ENCODE results near the gene PROSER3. TPM values are rescaled to one million over a fixed set of nuclear protein-coding genes. Genes with fewer than 3 reads are reported as not detected.

PROSER3 gene
- total RNA-seq, 2 experiments from 2014 or later: 17.2 to 66.1 TPM

- DNase-seq (ENCODE audit: low spot score): no peak
- Histone ChIP-seq H2AFZ (ENCODE audit: low read length) (no peak overlapping the region), H3K9me2 (ENCODE audit: insufficient read depth, low read length) (no peaks in the 10 kb centered on the region), H3K9me3 (ENCODE audit: low read length) (no peaks in the 10 kb centered on the region), H3K36me3 (ENCODE audit: insufficient read depth, low read length) (peaks cover 5% of the 10 kb centered on the region; the same call in 1 of the 2 replicates), H3K4me3 (ENCODE audit: low read depth, low read length, poor library complexity, severe bottlenecking) (no peak overlapping the region), H3K79me2 (ENCODE audit: insufficient read depth, low read depth, low read length) (no peaks in the 10 kb centered on the region), H3K27ac (ENCODE audit: low read depth, low read length, poor library complexity, severe bottlenecking) (no peak overlapping the region), H4K20me1 (ENCODE audit: insufficient read depth, low read length) (no peaks in the 10 kb centered on the region), H3K4me1 (ENCODE audit: insufficient read depth, low read length, poor library complexity, severe bottlenecking) (peaks cover 9% of the 10 kb centered on the region), H3K4me2 (ENCODE audit: low read length) (no peak overlapping the region)
- ChIA-PET POLR2A (no interaction called here), CTCF (ENCODE audit: unreplicated experiment) (no interaction called here)
- BruUV-seq (replicated peaks): no TSS peak
- TF ChIP-seq, protein P1, sequence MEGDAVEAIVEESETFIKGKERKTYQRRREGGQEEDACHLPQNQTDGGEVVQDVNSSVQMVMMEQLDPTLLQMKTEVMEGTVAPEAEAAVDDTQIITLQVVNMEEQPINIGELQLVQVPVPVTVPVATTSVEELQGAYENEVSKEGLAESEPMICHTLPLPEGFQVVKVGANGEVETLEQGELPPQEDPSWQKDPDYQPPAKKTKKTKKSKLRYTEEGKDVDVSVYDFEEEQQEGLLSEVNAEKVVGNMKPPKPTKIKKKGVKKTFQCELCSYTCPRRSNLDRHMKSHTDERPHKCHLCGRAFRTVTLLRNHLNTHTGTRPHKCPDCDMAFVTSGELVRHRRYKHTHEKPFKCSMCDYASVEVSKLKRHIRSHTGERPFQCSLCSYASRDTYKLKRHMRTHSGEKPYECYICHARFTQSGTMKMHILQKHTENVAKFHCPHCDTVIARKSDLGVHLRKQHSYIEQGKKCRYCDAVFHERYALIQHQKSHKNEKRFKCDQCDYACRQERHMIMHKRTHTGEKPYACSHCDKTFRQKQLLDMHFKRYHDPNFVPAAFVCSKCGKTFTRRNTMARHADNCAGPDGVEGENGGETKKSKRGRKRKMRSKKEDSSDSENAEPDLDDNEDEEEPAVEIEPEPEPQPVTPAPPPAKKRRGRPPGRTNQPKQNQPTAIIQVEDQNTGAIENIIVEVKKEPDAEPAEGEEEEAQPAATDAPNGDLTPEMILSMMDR (conservative IDR thresholded peaks at IDR 0.05; ENCODE audit: low read length): no peak
- TF ChIP-seq EZH2phosphoT487 (IDR thresholded peaks at IDR 0.05; ENCODE audit: borderline replicate concordance, low read depth, low read length): no peak
- intact Hi-C loops (cut with micrococcal nuclease; ENCODE audit: unreplicated experiment): no loop called here
Measured at GRCh38 chr19:35780717-35781116, 22.7 kb downstream of the PROSER3 start.

DNA sequence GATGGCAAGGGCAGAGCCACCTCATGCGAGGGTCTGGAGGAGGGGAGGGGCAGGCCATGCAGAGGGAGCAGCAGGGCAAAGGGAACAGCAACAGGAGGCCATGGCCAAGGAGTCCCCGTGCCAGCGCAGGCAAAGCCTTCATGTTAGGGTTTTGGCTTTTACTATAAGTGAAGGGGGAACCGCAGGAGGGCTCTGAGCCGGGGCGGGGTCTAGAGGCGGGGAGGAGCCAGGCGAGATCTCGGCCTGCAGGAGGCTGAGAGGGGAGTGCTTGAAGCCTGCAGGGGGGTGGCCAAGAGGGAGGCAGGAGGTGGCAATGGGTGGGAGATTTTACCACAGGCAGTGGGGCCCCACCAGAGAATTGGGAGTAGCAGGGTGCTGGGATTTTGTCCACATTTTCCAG is 23.7 kb downstream of the PROSER3 start:
- H4K20me1 ChIP-seq (ENCODE audit: insufficient read depth, low read length): no peaks in the 10 kb centered on the region
- H3K4me1 ChIP-seq (ENCODE audit: insufficient read depth, low read length, poor library complexity, severe bottlenecking): peaks cover 3% of the 10 kb centered on the region
- DNase-seq (ENCODE audit: low spot score): no peak
- TF ChIP-seq, protein P1 (conservative IDR thresholded peaks at IDR 0.05; ENCODE audit: low read length): no peak
- TF ChIP-seq EZH2phosphoT487 (IDR thresholded peaks at IDR 0.05; ENCODE audit: borderline replicate concordance, low read depth, low read length): no peak
- intact Hi-C loops (cut with micrococcal nuclease; ENCODE audit: unreplicated experiment): no loop called here
- BruUV-seq (replicated peaks): no TSS peak
- no peaks in the 10 kb centered on the region for H3K9me2 ChIP-seq (ENCODE audit: insufficient read depth, low read length)
- no peak overlapping the region for H2AFZ ChIP-seq (ENCODE audit: low read length)
- no peak overlapping the region for H3K27ac ChIP-seq (ENCODE audit: low read depth, low read length, poor library complexity, severe bottlenecking)
- H3K79me2 ChIP-seq (ENCODE audit: insufficient read depth, low read depth, low read length): no peaks in the 10 kb centered on the region
- H3K36me3 ChIP-seq (ENCODE audit: insufficient read depth, low read length): peaks cover 5% of the 10 kb centered on the region; the same call in 1 of the 2 replicates
- no peaks in the 10 kb centered on the region for H3K9me3 ChIP-seq (ENCODE audit: low read length)
- no peak overlapping the region for H3K4me3 ChIP-seq (ENCODE audit: low read depth, low read length, poor library complexity, severe bottlenecking)
- H3K4me2 ChIP-seq (ENCODE audit: low read length): no peak overlapping the region
- ChIA-PET CTCF (ENCODE audit: unreplicated experiment) (interaction anchor here (0.6 kb wide), 1 partner anchor 287 kb away, joined by 3 read pairs; no protein-coding TSS in a partner anchor), POLR2A (no interaction called here)

DNA sequence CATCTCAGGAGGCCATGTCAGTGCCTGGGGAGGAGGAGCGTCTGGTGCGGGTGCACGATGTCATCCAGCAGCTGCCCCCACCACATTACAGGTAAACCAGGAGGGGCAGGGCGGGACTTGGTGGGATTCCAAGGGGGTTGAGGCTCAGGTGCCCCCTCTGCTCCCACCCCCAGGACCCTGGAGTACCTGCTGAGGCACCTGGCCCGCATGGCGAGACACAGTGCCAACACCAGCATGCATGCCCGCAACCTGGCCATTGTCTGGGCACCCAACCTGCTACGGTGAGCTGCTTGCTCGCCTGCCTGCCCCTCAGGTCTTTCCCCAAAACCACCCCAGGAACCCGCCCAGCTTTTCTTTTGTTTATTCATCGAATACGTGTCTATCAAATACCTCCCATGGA is 24.6 kb downstream of the PROSER3 start:
- Histone ChIP-seq H3K27ac (ENCODE audit: low read depth, low read length, poor library complexity, severe bottlenecking) (no peak overlapping the region), H3K36me3 (ENCODE audit: insufficient read depth, low read length) (peaks cover 5% of the 10 kb centered on the region; the same call in 1 of the 2 replicates), H3K9me2 (ENCODE audit: insufficient read depth, low read length) (no peaks in the 10 kb centered on the region), H3K79me2 (ENCODE audit: insufficient read depth, low read depth, low read length) (no peaks in the 10 kb centered on the region), H4K20me1 (ENCODE audit: insufficient read depth, low read length) (no peaks in the 10 kb centered on the region), H2AFZ (ENCODE audit: low read length) (no peak overlapping the region), H3K4me3 (ENCODE audit: low read depth, low read length, poor library complexity, severe bottlenecking) (no peak overlapping the region), H3K9me3 (ENCODE audit: low read length) (no peaks in the 10 kb centered on the region), H3K4me1 (ENCODE audit: insufficient read depth, low read length, poor library complexity, severe bottlenecking) (no peaks in the 10 kb centered on the region), H3K4me2 (ENCODE audit: low read length) (no peak overlapping the region)
- ChIA-PET CTCF (ENCODE audit: unreplicated experiment) (interaction anchor here (0.6 kb wide), 1 partner anchor 288 kb away, joined by 3 read pairs; no protein-coding TSS in a partner anchor), POLR2A (no interaction called here)
- DNase-seq (ENCODE audit: low spot score): no peak
- TF ChIP-seq EZH2phosphoT487 (IDR thresholded peaks at IDR 0.05; ENCODE audit: borderline replicate concordance, low read depth, low read length): no peak
- TF ChIP-seq, protein P1 (conservative IDR thresholded peaks at IDR 0.05; ENCODE audit: low read length): no peak
- intact Hi-C loops (cut with micrococcal nuclease; ENCODE audit: unreplicated experiment): no loop called here
- BruUV-seq (replicated peaks): no TSS peak

Measured in OCI-LY7 (cell line).